Prostate gland (tissue), 2 donors: ENCODE measurements around the gene FTCDNL1. TPM values are rescaled to one million over a fixed set of nuclear protein-coding genes. Genes with fewer than 3 reads are reported as not detected.

Experiments used
- DNase-seq: peaks from one replicate; pipeline ENCODE4 v3.0.0-alpha.2; 2019; ENCODE audit warnings: low spot score
- H3K27ac ChIP-seq, 2 donors: fragments of 200-600 bp; sonication (generic); 2 replicates each; pipeline ENCODE4 v1.5.1; 2017 to 2019
- H3K27me3 ChIP-seq: fragments of 200-600 bp; sonication (generic); replicated peaks from 2 replicates; pipeline ENCODE4 v1.5.1; 2019; ENCODE audit not compliant: insufficient read depth
- H3K36me3 ChIP-seq, 2 donors: fragments of 200-600 bp; sonication (generic); 1 replicate in 1 of 2; 2 replicates in 1 of 2; pipeline versions ENCODE4 v1.5.1 to v1.8.1; 2017 to 2019
- H3K4me1 ChIP-seq: fragments of 200-600 bp; sonication (generic); replicated peaks from 2 replicates; pipeline ENCODE4 v1.5.1; 2019
- H3K4me3 ChIP-seq, 2 donors: fragments of 200-600 bp; sonication (generic); 2 replicates each; pipeline ENCODE4 v1.5.1; 2017 to 2019
- H3K9me3 ChIP-seq: fragments of 200-600 bp; sonication (generic); 2 replicates; pipeline ENCODE4 v1.5.1; 2017
- POLR2A ChIP-seq: fragments of 450-650 bp; IDR thresholded peaks from one replicate; pipeline ENCODE4 v1.6.1; 2016; ENCODE audit warnings: antibody characterized with exemption, mild to moderate bottlenecking
- POLR2AphosphoS5 ChIP-seq: sonication (generic); formaldehyde crosslinking; IDR thresholded peaks from one replicate; pipeline ENCODE4 v1.6.1; 2017; ENCODE audit warnings: antibody characterized with exemption
- WGBS: methylation state at CpG from one replicate; pipeline ENCODE4 v1.1.5; 2018; 5-methylcytosine and 5-hydroxymethylcytosine counted together
- intact Hi-C: fragments of 100-400 bp; cut with DNase I; formaldehyde crosslinking; loops from one replicate; pipeline ENCODE4 v1.14.2; 2022
- total RNA-seq, 2 donors: library from RNA; depleted of rRNA; stranded (reverse); fragments of >200 nt; gene quantifications; one replicate each; pipeline ENCODE4 v1.1.0, GENCODE V29; 2016
- TF ChIP-seq, protein P1 (sequence below), 4 experiments: fragments of 200-600 bp in 2 of 4; fragments of 450-650 bp in 2 of 4; sonication (generic) in 2 of 4; IDR thresholded peaks; 1 replicate in 3 of 4; 2 replicates in 1 of 4; pipeline ENCODE4 v1.5.1; 2016 to 2019; ENCODE audit warnings: antibody characterized with exemption in 4 of 4, mild to moderate bottlenecking in 2 of 4, moderate library complexity in 2 of 4

Gene FTCDNL1
- total RNA-seq, 2 donors from 2014 or later: 4.9 to 5.7 TPM

DNA sequence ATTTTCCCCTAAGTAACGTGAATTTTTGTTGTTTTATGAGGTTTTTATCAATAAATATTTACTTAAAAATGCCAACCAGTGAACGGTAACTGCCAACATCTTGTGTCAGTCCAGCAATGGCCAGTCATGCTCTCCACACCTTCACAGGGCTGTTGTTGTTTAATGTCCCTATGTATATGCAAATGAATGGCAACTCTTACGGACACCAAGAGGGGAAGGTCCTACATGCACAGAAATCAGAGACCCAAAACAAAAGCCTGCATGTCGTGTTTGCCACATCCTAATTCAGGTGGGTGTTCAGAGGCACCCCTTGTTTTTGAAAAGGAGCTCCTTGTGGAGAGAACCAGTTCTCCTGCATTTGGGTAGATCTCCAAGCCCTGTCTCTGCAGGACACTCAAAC lies 4.8 kb upstream of the FTCDNL1 start:
- 44% methylated on average over 4 of the region's 4 CpGs for WGBS
- intact Hi-C loops: loop anchor here (10.0 kb wide), 3 partner anchors 101 to 1541 kb away; no protein-coding TSS in a partner anchor
- H3K27me3 ChIP-seq: no peaks in the 10 kb centered on the region
- no peaks in the 10 kb centered on the region for H3K36me3 ChIP-seq
- H3K4me3 ChIP-seq: no peak overlapping the region
- no peaks in the 10 kb centered on the region for H3K9me3 ChIP-seq
- H3K27ac ChIP-seq: no peak overlapping the region
- H3K4me1 ChIP-seq: no peaks in the 10 kb centered on the region
- no peak for TF ChIP-seq POLR2AphosphoS5
- no peak for TF ChIP-seq POLR2A
- DNase-seq: no peak

DNA sequence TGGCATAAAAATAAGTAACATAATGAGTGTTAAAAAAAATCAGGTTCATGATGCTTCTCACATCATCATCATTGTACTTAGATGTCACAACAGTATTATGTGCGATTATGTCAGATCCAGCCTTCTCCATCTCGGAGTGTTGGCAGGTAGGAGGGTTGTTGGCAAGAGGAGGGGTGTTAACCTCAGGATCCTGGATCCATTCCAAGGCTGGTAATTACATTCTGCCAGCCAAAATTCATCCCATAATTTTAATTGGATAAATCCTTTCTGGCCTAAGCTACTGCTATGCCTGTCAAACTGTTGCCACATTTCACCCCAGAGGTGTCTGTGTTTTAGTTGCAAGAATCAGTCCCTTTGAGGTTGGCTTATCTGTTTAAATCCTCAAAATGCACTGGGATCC lies 891 bp upstream of the FTCDNL1 start:
- H3K9me3 ChIP-seq: no peaks in the 10 kb centered on the region
- TF ChIP-seq POLR2A (no peak), POLR2AphosphoS5 (no peak)
- TF ChIP-seq, protein P1, sequence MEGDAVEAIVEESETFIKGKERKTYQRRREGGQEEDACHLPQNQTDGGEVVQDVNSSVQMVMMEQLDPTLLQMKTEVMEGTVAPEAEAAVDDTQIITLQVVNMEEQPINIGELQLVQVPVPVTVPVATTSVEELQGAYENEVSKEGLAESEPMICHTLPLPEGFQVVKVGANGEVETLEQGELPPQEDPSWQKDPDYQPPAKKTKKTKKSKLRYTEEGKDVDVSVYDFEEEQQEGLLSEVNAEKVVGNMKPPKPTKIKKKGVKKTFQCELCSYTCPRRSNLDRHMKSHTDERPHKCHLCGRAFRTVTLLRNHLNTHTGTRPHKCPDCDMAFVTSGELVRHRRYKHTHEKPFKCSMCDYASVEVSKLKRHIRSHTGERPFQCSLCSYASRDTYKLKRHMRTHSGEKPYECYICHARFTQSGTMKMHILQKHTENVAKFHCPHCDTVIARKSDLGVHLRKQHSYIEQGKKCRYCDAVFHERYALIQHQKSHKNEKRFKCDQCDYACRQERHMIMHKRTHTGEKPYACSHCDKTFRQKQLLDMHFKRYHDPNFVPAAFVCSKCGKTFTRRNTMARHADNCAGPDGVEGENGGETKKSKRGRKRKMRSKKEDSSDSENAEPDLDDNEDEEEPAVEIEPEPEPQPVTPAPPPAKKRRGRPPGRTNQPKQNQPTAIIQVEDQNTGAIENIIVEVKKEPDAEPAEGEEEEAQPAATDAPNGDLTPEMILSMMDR (IDR thresholded peaks at IDR 0.05): no peak
- H3K4me3 ChIP-seq: no peak overlapping the region
- H3K36me3 ChIP-seq: no peaks in the 10 kb centered on the region
- intact Hi-C loops: loop anchor here (10.0 kb wide), 3 partner anchors 97 to 1537 kb away; no protein-coding TSS in a partner anchor
- H3K4me1 ChIP-seq: no peaks in the 10 kb centered on the region
- no peak overlapping the region for H3K27ac ChIP-seq
- H3K27me3 ChIP-seq: no peaks in the 10 kb centered on the region
- WGBS: 72% methylated on average over 2 of the region's 2 CpGs
- DNase-seq: no peak

DNA sequence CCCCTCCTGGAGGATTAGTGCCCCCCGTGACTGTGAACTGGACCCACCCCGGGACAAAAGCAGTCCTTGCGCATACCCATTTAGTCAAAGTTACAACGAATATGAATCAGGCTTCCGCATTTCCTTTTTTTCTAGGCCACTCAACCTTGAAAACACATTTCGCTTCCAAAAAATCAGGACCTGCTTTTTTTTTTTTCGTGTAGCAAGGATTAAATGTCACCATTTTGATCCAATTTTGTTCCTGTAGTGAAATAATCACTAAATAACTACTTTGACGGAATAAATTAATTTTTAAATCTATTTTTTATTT lies 464 bp upstream of the FTCDNL1 start:
- H3K4me1 ChIP-seq: no peaks in the 10 kb centered on the region
- H3K9me3 ChIP-seq: no peaks in the 10 kb centered on the region
- intact Hi-C loops: loop anchor here (10.0 kb wide), 3 partner anchors 97 to 1537 kb away; no protein-coding TSS in a partner anchor
- WGBS: 35% methylated on average over 8 of the region's 8 CpGs
- no peaks in the 10 kb centered on the region for H3K36me3 ChIP-seq
- no peak for TF ChIP-seq POLR2AphosphoS5
- TF ChIP-seq, protein P1 (IDR thresholded peaks at IDR 0.05): no peak
- TF ChIP-seq POLR2A: no peak
- H3K27ac ChIP-seq: peak overlapping the region in 1 of 2 donors; percentile 34
- DNase-seq: no peak
- peak overlapping the region; percentile 56 to 60 for H3K4me3 ChIP-seq
- no peaks in the 10 kb centered on the region for H3K27me3 ChIP-seq

DNA sequence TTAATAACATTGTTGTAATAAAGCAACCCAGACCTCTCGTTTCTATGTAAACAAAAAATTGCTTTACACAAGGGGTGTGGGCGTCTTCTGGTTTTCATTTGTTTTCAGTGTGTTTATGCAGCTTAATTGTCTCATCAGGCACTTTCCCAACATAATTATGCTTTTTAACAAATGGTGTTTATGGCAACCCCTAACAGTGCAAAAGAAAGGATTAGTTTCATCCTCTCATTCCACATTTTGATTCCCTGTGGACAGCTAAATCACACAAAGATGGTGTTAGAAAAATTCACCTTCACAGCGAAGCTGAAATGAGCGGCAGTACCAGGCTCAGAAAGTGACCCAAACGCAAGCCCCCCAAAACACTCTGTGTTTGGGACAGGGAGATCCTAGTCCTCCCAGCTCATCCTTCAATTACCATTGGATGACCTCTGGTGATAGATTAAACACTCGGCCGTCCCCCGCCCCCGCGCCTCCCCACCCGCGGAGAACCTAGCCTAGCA lies 724 bp downstream of the FTCDNL1 start:
- DNase-seq: no peak
- Histone ChIP-seq H3K36me3 (no peaks in the 10 kb centered on the region), H3K4me1 (no peaks in the 10 kb centered on the region), H3K9me3 (no peaks in the 10 kb centered on the region), H3K4me3 (peak overlapping the region; percentile 56 to 60), H3K27ac (peak overlapping the region in 1 of 2 donors; percentile 47), H3K27me3 (no peaks in the 10 kb centered on the region)
- WGBS: 15% methylated on average over 12 of the region's 12 CpGs
- TF ChIP-seq, protein P1 (IDR thresholded peaks at IDR 0.05): no peak
- TF ChIP-seq POLR2A: no peak
- intact Hi-C loops: loop anchor here (10.0 kb wide), 3 partner anchors 95 to 1535 kb away; no protein-coding TSS in a partner anchor

DNA sequence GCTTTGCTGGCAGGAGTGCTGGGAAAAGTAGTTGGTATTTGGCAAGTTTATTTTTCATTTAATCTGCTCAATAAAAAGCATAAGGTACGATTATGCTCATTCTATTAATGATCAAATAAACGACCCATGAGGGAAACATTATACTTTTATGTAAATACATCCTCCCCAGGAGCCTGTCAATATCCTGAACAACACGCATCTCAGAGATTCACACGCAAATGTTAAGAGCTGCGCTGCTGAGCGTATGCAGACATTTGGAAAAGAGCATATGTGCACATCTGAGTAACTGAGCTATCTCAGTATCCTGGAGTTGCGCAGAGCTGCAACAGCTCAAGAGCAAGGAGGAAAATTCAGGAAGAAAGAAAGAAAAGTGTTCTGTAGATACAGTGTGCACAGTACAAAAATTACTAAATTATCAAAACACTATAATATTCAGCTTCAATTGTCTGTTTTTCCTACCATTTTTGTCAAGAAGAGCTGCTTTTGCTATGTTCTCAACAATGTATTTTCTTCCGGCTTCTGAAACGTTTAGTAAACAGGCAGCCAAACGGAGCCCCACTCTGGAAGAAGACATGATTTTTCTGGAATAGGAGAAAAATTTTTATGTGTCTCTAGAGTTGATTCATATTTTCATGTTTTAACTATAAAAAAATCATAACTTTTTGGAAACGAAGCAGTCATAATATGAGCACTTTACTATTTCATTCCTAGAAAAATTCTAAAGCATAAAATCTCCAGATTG lies 2.4 kb downstream of the FTCDNL1 start:
- H3K4me1 ChIP-seq: no peaks in the 10 kb centered on the region
- no peak for DNase-seq
- 74% methylated on average over 11 of the region's 11 CpGs for WGBS
- no peak for TF ChIP-seq POLR2A
- no peaks in the 10 kb centered on the region for H3K9me3 ChIP-seq
- H3K27me3 ChIP-seq: no peaks in the 10 kb centered on the region
- H3K27ac ChIP-seq: no peak overlapping the region
- intact Hi-C loops: no loop called here
- no peaks in the 10 kb centered on the region for H3K36me3 ChIP-seq
- H3K4me3 ChIP-seq: no peak overlapping the region
